Measurements from ENCODE around the gene JAKMIP1.
A peak's percentile ranks its signal among the peaks of the same experiment; 100 is the strongest.
"Not testable (repeated sequence)": the region's sequence is repeated elsewhere in the genome, so short reads cannot be mapped to it uniquely, and the experiment has no call there.

The JAKMIP1 gene

DNA sequence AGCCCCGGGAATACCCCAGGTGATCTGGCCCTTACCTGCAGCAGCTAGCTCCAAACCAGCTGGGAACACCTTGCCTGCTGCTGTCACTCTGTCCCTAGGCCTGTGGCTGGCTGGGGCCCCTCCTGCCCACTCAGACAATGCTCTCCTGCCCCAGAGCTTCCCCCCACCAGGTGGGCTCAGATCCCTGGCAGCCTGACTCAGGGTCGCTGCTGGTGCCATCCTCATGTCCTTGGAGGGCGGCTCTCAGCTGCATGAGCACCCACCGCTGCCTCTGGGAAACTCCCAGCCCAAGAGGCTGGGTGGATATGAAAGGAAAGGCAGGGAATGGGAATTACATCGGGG lies 197.9 kb downstream of the JAKMIP1 start:
- no peak for DNase-seq (ENCODE audit: insufficient read length, low spot score)
- no peak for FAIRE-seq
- TF ChIP-seq POLR2A (IDR thresholded peaks at IDR 0.05; ENCODE audit: low read depth, low read length) (no peak), PAX5 (IDR thresholded peaks at IDR 0.05; ENCODE audit: insufficient read depth, low read length, severe bottlenecking) (no peak), TAF1 (IDR thresholded peaks at IDR 0.05; ENCODE audit: low read depth, low read length) (no peak), POLR2AphosphoS5 (IDR thresholded peaks at IDR 0.05; ENCODE audit: low read depth, low read length) (no peak), POU2F2 (IDR thresholded peaks at IDR 0.05; ENCODE audit: low read depth, low read length) (no peak), SPI1 (IDR thresholded peaks at IDR 0.05; ENCODE audit: low read depth, low read length) (no peak)

GRCh38 chr4:6001680-6002491 lies 198.5 kb downstream of the JAKMIP1 start:
- no peak for DNase-seq (ENCODE audit: insufficient read length, low spot score)
- no peak for FAIRE-seq
- no peak for TF ChIP-seq TAF1 (IDR thresholded peaks at IDR 0.05; ENCODE audit: low read depth, low read length)

GRCh38 chr4:5999830-6000365 lies 200.5 kb downstream of the JAKMIP1 start:
- no peak for TF ChIP-seq TAF1 (IDR thresholded peaks at IDR 0.05; ENCODE audit: low read depth, low read length)
- TF ChIP-seq POLR2A (IDR thresholded peaks at IDR 0.05; ENCODE audit: low read depth, low read length): no peak
- no peak for TF ChIP-seq SPI1 (IDR thresholded peaks at IDR 0.05; ENCODE audit: low read depth, low read length)
- TF ChIP-seq POU2F2 (IDR thresholded peaks at IDR 0.05; ENCODE audit: low read depth, low read length): no peak
- TF ChIP-seq PAX5 (IDR thresholded peaks at IDR 0.05; ENCODE audit: insufficient read depth, low read length, severe bottlenecking): no peak
- no peak for TF ChIP-seq POLR2AphosphoS5 (IDR thresholded peaks at IDR 0.05; ENCODE audit: low read depth, low read length)
- DNase-seq (ENCODE audit: insufficient read length, low spot score): no peak
- no peak for FAIRE-seq

DNA sequence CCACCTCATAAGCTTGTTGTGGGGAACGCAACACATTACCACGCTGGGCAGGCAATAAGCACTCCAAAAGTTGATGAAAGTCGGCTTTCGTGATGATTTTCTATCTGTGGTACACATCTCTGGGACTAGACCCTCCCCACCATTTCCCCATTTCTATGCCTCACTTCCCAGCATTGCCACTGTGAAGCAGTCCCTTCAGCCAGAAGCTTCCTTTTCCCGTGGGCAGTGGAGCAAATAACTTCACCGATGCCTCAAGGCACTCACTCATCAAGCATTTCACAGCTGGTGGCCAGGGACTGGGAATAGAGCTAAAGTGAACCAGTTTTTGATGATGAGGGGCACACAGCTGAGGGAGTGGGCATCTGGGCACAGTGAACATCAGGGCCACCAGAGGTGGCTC lies 201.0 kb downstream of the JAKMIP1 start:
- no peak for DNase-seq (ENCODE audit: insufficient read length, low spot score)
- TF ChIP-seq PAX5 (IDR thresholded peaks at IDR 0.05; ENCODE audit: insufficient read depth, low read length, severe bottlenecking) (no peak), POLR2AphosphoS5 (IDR thresholded peaks at IDR 0.05; ENCODE audit: low read depth, low read length) (no peak), POU2F2 (IDR thresholded peaks at IDR 0.05; ENCODE audit: low read depth, low read length) (no peak), SPI1 (IDR thresholded peaks at IDR 0.05; ENCODE audit: low read depth, low read length) (no peak), TAF1 (IDR thresholded peaks at IDR 0.05; ENCODE audit: low read depth, low read length) (no peak), POLR2A (IDR thresholded peaks at IDR 0.05; ENCODE audit: low read depth, low read length) (no peak)
- no peak for FAIRE-seq

GRCh38 chr4:5998333-5998936 lies 201.9 kb downstream of the JAKMIP1 start:
- TF ChIP-seq PAX5 (IDR thresholded peaks at IDR 0.05; ENCODE audit: insufficient read depth, low read length, severe bottlenecking) (no peak), POLR2A (IDR thresholded peaks at IDR 0.05; ENCODE audit: low read depth, low read length) (no peak), SPI1 (IDR thresholded peaks at IDR 0.05; ENCODE audit: low read depth, low read length) (no peak), POLR2AphosphoS5 (IDR thresholded peaks at IDR 0.05; ENCODE audit: low read depth, low read length) (no peak), POU2F2 (IDR thresholded peaks at IDR 0.05; ENCODE audit: low read depth, low read length) (no peak), TAF1 (IDR thresholded peaks at IDR 0.05; ENCODE audit: low read depth, low read length) (no peak)
- DNase-seq (ENCODE audit: insufficient read length, low spot score) (peak; percentile 67), FAIRE-seq (peak; percentile 86)

DNA sequence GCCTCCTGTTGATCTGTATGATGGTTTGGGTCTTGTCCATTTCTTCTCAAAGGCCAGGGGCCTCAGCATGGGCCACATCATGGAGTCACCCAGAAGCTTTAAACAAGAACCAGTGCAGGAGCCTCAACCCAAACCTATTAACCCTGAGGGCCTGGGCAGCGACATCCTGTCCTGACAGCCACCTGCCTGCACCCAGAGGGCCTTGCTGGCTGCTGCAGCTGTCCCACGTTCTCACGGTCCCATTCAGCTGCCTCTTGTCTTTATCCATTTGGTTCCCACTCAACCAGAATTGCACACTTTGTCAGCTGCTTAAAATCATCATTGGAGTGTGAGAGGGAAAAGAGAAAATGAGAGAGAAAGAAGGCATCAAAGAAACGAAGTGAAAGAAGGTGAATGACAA lies 203.7 kb downstream of the JAKMIP1 start:
- TF ChIP-seq TAF1 (IDR thresholded peaks at IDR 0.05; ENCODE audit: low read depth, low read length) (no peak), PAX5 (IDR thresholded peaks at IDR 0.05; ENCODE audit: insufficient read depth, low read length, severe bottlenecking) (no peak), POLR2A (IDR thresholded peaks at IDR 0.05; ENCODE audit: low read depth, low read length) (no peak), POU2F2 (IDR thresholded peaks at IDR 0.05; ENCODE audit: low read depth, low read length) (no peak), SPI1 (IDR thresholded peaks at IDR 0.05; ENCODE audit: low read depth, low read length) (no peak), POLR2AphosphoS5 (IDR thresholded peaks at IDR 0.05; ENCODE audit: low read depth, low read length) (no peak)
- DNase-seq (ENCODE audit: insufficient read length, low spot score): no peak
- no peak for FAIRE-seq

DNA sequence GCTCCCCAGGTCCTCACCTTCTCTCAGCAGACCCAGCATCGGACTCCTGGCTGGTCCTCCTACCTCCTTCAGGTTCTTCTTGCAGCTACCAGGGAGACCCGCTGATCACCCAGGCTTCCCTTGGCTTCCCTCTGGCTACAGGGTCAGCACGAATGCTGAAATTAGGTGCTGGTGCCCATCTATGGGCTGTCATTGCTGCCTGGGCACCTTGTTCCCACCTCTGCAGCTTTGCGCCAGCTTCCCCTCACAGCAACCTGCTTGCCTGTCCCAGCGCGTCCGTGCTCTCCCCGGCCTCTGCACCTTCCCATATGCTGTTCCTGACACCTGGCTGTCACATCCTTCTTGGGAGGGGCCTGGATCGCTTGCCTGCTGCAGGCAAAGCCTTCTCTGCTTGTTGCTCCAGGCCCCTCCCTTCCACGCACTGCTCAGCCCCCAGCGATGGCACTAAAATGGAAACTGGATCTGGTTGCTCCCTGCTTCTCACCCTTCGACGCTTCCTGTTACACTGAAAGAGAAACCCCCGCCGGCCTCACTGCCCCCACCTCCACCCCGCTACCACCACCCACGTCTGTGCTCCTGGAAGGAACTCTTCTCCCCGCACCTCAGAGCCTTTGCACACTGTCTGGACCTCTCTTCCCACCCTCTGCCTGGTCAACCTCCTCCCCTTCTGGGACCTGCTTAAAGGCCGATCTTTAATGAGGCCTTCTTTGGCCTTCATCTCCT lies 204.3 kb downstream of the JAKMIP1 start:
- no peak for TF ChIP-seq POLR2A (IDR thresholded peaks at IDR 0.05; ENCODE audit: low read depth, low read length)
- TF ChIP-seq SPI1 (IDR thresholded peaks at IDR 0.05; ENCODE audit: low read depth, low read length): no peak
- no peak for TF ChIP-seq TAF1 (IDR thresholded peaks at IDR 0.05; ENCODE audit: low read depth, low read length)
- TF ChIP-seq PAX5 (IDR thresholded peaks at IDR 0.05; ENCODE audit: insufficient read depth, low read length, severe bottlenecking): no peak
- no peak for TF ChIP-seq POU2F2 (IDR thresholded peaks at IDR 0.05; ENCODE audit: low read depth, low read length)
- no peak for TF ChIP-seq POLR2AphosphoS5 (IDR thresholded peaks at IDR 0.05; ENCODE audit: low read depth, low read length)
- no peak for DNase-seq (ENCODE audit: insufficient read length, low spot score)
- FAIRE-seq: no peak

DNA sequence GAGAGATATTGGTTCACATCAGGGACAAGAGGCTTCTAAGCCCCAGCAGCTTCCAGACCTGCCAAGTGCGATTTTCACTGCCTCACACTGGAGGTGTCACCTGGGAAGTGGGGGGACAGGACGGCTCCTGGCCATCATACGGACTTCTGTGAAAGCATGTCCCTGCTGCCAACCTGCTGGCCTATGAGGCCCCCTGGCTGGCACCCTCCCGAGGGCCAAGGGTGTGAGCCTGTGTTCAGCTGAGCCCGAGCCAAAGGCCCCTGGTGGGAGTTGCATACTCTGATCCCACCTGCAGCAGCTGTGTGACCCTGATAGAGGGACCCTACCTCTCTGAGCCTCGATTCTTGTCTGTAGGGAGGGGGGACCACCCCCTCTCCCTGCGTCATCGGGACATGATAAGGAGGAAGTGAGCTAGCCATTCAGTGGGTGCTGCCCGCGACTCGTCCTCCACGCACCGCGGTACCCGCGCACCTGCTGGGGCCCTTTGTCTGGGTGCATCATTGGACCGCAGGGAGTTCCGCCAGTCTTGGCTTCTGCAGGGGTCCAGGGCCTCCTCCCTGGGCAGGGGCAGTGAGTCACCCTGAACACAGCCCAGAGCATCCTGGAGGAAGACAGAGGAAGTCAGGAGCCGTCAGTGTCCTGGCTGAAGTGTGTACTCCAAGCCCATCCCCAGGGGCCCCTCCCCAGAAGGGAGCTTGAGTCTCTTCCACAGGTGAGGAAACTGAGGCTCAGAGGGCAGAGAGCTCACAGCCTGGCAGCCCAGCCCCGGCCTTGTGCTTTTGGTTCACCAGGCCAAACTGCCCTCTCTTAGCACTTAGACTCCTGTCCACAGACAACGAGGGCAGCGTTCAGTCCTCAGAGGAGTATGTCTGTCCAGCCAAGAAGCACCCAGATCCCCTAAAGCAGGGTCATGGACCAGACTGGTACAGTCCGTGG lies 206.2 kb downstream of the JAKMIP1 start:
- no peak for TF ChIP-seq TAF1 (IDR thresholded peaks at IDR 0.05; ENCODE audit: low read depth, low read length)
- TF ChIP-seq POU2F2 (IDR thresholded peaks at IDR 0.05; ENCODE audit: low read depth, low read length): no peak
- no peak for TF ChIP-seq PAX5 (IDR thresholded peaks at IDR 0.05; ENCODE audit: insufficient read depth, low read length, severe bottlenecking)
- TF ChIP-seq POLR2AphosphoS5 (IDR thresholded peaks at IDR 0.05; ENCODE audit: low read depth, low read length): no peak
- TF ChIP-seq POLR2A (IDR thresholded peaks at IDR 0.05; ENCODE audit: low read depth, low read length): no peak
- TF ChIP-seq SPI1 (IDR thresholded peaks at IDR 0.05; ENCODE audit: low read depth, low read length): no peak
- no peak for FAIRE-seq
- no peak for DNase-seq (ENCODE audit: insufficient read length, low spot score)

GRCh38 chr4:5993346-5993745 lies 207.0 kb downstream of the JAKMIP1 start:
- DNase-seq (ENCODE audit: insufficient read length, low spot score); FAIRE-seq: not testable (repeated sequence)
